A375 (cell line): ENCODE data around the gene SIRT6. TPM values are rescaled to one million over a fixed set of nuclear protein-coding genes. Genes with fewer than 3 reads are reported as not detected.

Experiments used
- small RNA-seq: library from RNA; depleted of rRNA; stranded (forward); fragments of <200 nt; gene quantifications from one replicate; pipeline ENCODE3, GENCODE V24; 2014
- total RNA-seq: library from RNA; depleted of rRNA; stranded (reverse); fragments of >200 nt; shearing (Covaris generic); gene quantifications from 2 replicates; pipeline ENCODE4 v1.2.3, GENCODE V29; 2014; rRNA removed

The SIRT6 gene
- 26.9 and 28.0 TPM in 2 replicates for total RNA-seq

GRCh38 chr19:4182084-4182810, at the start of gene SIRT6, which contains the start of gene ANKRD24:
TSS of gene SIRT6 (minus strand) at chr19:4182563. CDS start at chr19:4182539, 24 bp downstream.
TSS of gene ANKRD24 (plus strand) at chr19:4182689. CDS start at chr19:4186426, 3,737 bp downstream.

GRCh38 chr19:4229179-4229931, 47.0 kb upstream of the SIRT6 start, which contains the start of gene EBI3:
TSS of gene EBI3 (plus strand) at chr19:4229523. CDS start at chr19:4229551, 28 bp downstream.

Small RNA genes lying within 50 kb of the gene (small RNA-seq; reads per million reads assigned to genes)
- gene RF00017: not detected

Other genes with a start within 250 kb of the SIRT6 start
- not detected in 2 replicates for gene NMRK2, start 249.5 kb downstream of the SIRT6 start, total RNA-seq
- gene DAPK3, start 211.5 kb downstream of the SIRT6 start, total RNA-seq: 124 and 126 TPM in 2 replicates
- 2,078 and 2,088 TPM in 2 replicates for gene EEF2, start 197.1 kb downstream of the SIRT6 start, total RNA-seq
- gene PIAS4, start 174.8 kb downstream of the SIRT6 start, total RNA-seq: 17.6 and 22.6 TPM in 2 replicates
- gene ZBTB7A, start 115.7 kb downstream of the SIRT6 start, total RNA-seq: 19.4 and 25.3 TPM in 2 replicates
- 135 and 145 TPM in 2 replicates for gene MAP2K2, start 58.4 kb downstream of the SIRT6 start, total RNA-seq
- not detected in 2 replicates for gene CREB3L3, start 28.9 kb downstream of the SIRT6 start, total RNA-seq
- gene ANKRD24, start 126 bp upstream of the SIRT6 start, total RNA-seq: 0.49 and 0.80 TPM in 2 replicates
- 1.8 and 4.5 TPM in 2 replicates for gene EBI3, start 47.0 kb upstream of the SIRT6 start, total RNA-seq
- gene YJU2, start 64.5 kb upstream of the SIRT6 start, total RNA-seq: 48.2 and 48.4 TPM in 2 replicates
- gene SHD, start 96.7 kb upstream of the SIRT6 start, total RNA-seq: not detected in 2 replicates
- not detected in 2 replicates for gene TMIGD2, start 119.8 kb upstream of the SIRT6 start, total RNA-seq
- 46.5 and 48.8 TPM in 2 replicates for gene FSD1, start 122.0 kb upstream of the SIRT6 start, total RNA-seq
- gene STAP2, start 156.3 kb upstream of the SIRT6 start, total RNA-seq: 7.2 and 7.9 TPM in 2 replicates
- 5.1 and 7.1 TPM in 2 replicates for gene MPND, start 161.0 kb upstream of the SIRT6 start, total RNA-seq
- gene SH3GL1, start 218.0 kb upstream of the SIRT6 start, total RNA-seq: 79.5 and 85.0 TPM in 2 replicates
- gene CHAF1A, start 220.1 kb upstream of the SIRT6 start, total RNA-seq: 65.7 and 78.7 TPM in 2 replicates